ENCODE measurements around the gene MCOLN2.

Gene MCOLN2

GRCh38 chr1:84876353-84876752, 120.6 kb downstream of the MCOLN2 start:
- Histone ChIP-seq H2AFZ (ENCODE audit: low read length, unreplicated experiment) (no peak overlapping the region), H3K27ac (ENCODE audit: low read depth, low read length) (no peak overlapping the region), H3K27me3 (ENCODE audit: insufficient read depth, low read length) (peaks cover 8% of the 10 kb centered on the region; the same call in 1 of the 2 replicates), H3K4me3 (ENCODE audit: low read depth, low read length) (no peak overlapping the region), H3K79me2 (ENCODE audit: control insufficient read depth, insufficient read depth, low read length, unreplicated experiment) (no peaks in the 10 kb centered on the region), H3K36me3 (ENCODE audit: insufficient read depth, low read length) (no peaks in the 10 kb centered on the region), H3K4me1 (ENCODE audit: control insufficient read depth, insufficient read depth, low read length, unreplicated experiment) (no peaks in the 10 kb centered on the region)

Data from ACC112 (cell line).